HG03045 (cell line): Measurements from ENCODE around the gene GGNBP2.

ENCODE experiments used
- ATAC-seq: cut with Tn5 transposase; IDR thresholded peaks from one replicate; pipeline ENCODE4 v1.9.1; 2021; ENCODE audit warnings: mild to moderate bottlenecking, moderate library complexity; ENCODE audit not compliant: unreplicated experiment

Gene GGNBP2

GRCh38 chr17:36512641-36513040 is 32.1 kb upstream of the GGNBP2 start:
- ATAC-seq, result no peak

- ATAC-seq, result no peak
Observed at GRCh38 chr17:36514856-36515255, 29.9 kb upstream of the GGNBP2 start.

GRCh38 chr17:36515837-36516236 is 28.9 kb upstream of the GGNBP2 start:
- no peak for ATAC-seq

- ATAC-seq, result no peak
Observed at GRCh38 chr17:36523113-36523512, 21.6 kb upstream of the GGNBP2 start.

GRCh38 chr17:36524428-36524876 is 20.3 kb upstream of the GGNBP2 start:
- no peak for ATAC-seq

GRCh38 chr17:36525113-36525512 is 19.6 kb upstream of the GGNBP2 start:
- no peak for ATAC-seq

- ATAC-seq, result no peak
Observed at GRCh38 chr17:36525888-36526287, 18.8 kb upstream of the GGNBP2 start.

- no peak for ATAC-seq
Observed at GRCh38 chr17:36527621-36528250, 17.0 kb upstream of the GGNBP2 start.

- no peak for ATAC-seq
Observed at GRCh38 chr17:36529121-36529520, 15.6 kb upstream of the GGNBP2 start.

GRCh38 chr17:36532435-36532975 is 12.2 kb upstream of the GGNBP2 start:
- no peak for ATAC-seq

GRCh38 chr17:36533935-36534839 is 10.5 kb upstream of the GGNBP2 start:
- peak; percentile 31 for ATAC-seq

GRCh38 chr17:36534840-36535668 is 9.7 kb upstream of the GGNBP2 start, which contains the start of the genes MYO19 and PIGW:
MYO19 (minus strand) TSS chr17:36534868; CDS start chr17:36532538, 2,330 bp downstream.
PIGW (plus strand) TSS chr17:36534987; CDS start chr17:36537102, 2,115 bp downstream.
- peak; percentile 83 for ATAC-seq

- peak; percentile 14 for ATAC-seq
Observed at GRCh38 chr17:36535669-36536081, 9.0 kb upstream of the GGNBP2 start.

GRCh38 chr17:36540696-36541095 is 4.0 kb upstream of the GGNBP2 start:
- no peak for ATAC-seq

GRCh38 chr17:36542755-36543154 is 2.0 kb upstream of the GGNBP2 start:
- ATAC-seq, result no peak

GRCh38 chr17:36544044-36544306 is 744 bp upstream of the GGNBP2 start:
- no peak for ATAC-seq

- ATAC-seq, result peak; percentile 46
Observed at GRCh38 chr17:36545077-36545464, 352 bp downstream of the GGNBP2 start.

- ATAC-seq, result peak; percentile 67
Observed at GRCh38 chr17:36545465-36546417, 1.0 kb downstream of the GGNBP2 start.

- ATAC-seq, result no peak
Observed at GRCh38 chr17:36546418-36547093, 1.8 kb downstream of the GGNBP2 start.
